GM13977 (cell line): Measurements from ENCODE around the gene CNTN4.

Experiments used
- DNase-seq: peaks from one replicate; pipeline ENCODE4 v3.0.0; 2012; ENCODE audit warnings: low spot score
- CTCF ChIP-seq: IDR thresholded peaks from 2 replicates; pipeline ENCODE4 v1.5.1; 2012; ENCODE audit warnings: mild to moderate bottlenecking, control low read depth; ENCODE audit not compliant: insufficient read depth; ENCODE audit errors: extremely low read depth, missing control alignments
- in situ Hi-C: fragments of 300-500 bp; cut with MboI; formaldehyde crosslinking; loops from one replicate; pipeline ENCODE4 v1.12.0; 2022; ENCODE audit warnings: low sequenced_read_pairs, low pct_unique_long_range_greater_than_20kb, mixed read lengths, inconsistent platforms; ENCODE audit not compliant: unreplicated experiment

Gene CNTN4

DNA sequence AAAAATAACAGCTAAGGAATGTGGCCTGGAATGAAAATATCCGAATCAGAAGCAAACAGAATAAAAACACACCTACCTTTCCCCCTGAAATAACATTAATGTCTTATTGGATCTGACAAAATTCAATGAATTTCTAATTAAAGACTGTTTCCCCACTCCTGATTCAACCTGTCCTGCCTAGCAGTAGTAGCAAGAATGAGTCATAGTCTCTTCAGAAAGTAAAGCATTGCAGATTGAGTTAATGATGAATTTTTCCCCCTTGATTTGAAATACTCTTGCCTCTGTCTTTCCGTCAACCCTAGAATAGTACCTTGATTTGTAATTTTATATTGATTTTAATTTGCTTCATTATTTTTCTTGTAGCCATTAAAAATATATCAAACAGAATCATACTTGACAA, 212.4 kb downstream of the CNTN4 start:
- no peak for TF ChIP-seq CTCF
- in situ Hi-C loops = no loop called here
- DNase-seq = no peak

DNA sequence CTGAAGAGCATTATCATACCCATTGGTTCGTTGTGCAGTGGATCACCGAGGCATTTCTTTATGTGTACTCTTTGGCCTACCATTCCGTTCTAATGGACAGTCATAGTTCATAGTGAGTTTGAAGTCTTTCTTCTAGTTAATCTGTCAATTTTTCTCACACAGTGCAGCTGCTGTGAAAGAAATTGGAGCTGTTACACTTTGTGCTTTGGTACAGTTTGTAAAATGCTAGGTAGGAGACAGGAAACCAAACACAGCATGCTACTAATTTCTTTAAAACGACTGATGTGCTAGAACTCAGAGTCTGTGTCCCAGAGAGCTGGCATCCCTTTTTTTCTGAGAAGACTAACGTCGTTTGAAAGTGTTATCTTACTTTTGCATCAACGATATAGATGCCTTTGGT, 218.9 kb downstream of the CNTN4 start:
- DNase-seq = no peak
- TF ChIP-seq CTCF = no peak
- in situ Hi-C loops = no loop called here

GRCh38 chr3:2334921-2335320, 236.3 kb downstream of the CNTN4 start:
- in situ Hi-C loops = no loop called here
- TF ChIP-seq CTCF = no peak
- DNase-seq = no peak

- DNase-seq = no peak
- no peak for TF ChIP-seq CTCF
- in situ Hi-C loops = no loop called here
Measured at GRCh38 chr3:2343031-2343682, 244.5 kb downstream of the CNTN4 start.

DNA sequence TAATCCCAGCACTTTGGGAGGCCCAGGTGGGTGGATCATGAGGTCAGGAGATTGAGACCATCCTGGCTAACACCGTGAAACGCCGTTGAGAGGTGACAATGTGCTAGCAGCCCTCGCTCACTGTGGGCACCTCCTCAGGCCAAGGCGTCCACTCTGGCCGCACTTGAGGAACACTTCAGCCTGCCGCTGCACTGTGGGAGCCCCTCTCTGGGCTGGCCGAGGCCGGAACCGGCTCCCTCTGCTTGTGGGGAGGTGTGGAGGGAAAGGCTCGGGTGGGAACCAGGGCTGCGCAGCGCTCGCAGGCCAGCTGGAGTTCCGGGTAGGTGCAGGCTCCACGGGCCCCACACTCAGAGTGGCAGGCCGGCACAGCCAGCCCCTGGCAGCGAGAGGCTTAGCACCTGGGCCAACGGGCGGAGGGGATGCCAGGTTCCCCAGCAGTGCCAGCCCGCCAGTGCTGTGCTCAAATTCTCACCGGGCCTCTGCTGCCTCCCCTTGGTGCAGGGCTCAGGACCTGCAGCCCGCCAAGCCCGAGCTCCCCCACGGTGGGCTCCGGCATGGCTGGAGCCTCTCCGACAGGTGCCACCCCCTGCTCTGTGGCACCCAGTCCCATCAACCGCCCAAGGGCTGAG, 253.6 kb downstream of the CNTN4 start:
- in situ Hi-C loops = no loop called here
- no peak for DNase-seq
- TF ChIP-seq CTCF = no peak

GRCh38 chr3:2354702-2355101, 256.0 kb downstream of the CNTN4 start:
- no peak for TF ChIP-seq CTCF
- in situ Hi-C loops = no loop called here
- no peak for DNase-seq
